Activated T-helper 1 cell treated with Interleukin-2 at 50 U/mL for 16 hours (primary cell): ENCODE data around the gene AUTS2.

Experiments used
- DNase-seq: peaks from one replicate; pipeline ENCODE4 v3.0.0-alpha.2; 2020; ENCODE audit warnings: low read depth

The AUTS2 gene

DNA sequence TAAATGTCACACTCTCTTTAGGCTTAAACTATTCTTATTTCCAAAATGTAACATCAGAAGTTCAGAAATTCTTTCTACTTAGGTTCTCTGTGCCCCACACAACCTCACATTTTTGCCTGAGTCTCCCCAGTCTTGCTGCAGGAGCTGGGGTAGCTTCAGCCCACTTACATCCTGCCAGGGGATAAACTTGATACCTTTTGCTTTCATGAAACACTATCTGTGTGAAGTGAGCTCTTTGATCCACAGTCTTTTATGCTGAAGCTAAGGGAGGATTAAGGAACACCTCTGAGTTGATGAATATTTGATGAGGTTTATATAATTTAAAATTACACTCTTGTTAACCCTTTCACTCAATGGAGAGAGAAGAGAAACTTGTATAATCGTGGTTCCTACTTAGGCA, 341.0 kb downstream of the AUTS2 start:
- no peak for DNase-seq

DNA sequence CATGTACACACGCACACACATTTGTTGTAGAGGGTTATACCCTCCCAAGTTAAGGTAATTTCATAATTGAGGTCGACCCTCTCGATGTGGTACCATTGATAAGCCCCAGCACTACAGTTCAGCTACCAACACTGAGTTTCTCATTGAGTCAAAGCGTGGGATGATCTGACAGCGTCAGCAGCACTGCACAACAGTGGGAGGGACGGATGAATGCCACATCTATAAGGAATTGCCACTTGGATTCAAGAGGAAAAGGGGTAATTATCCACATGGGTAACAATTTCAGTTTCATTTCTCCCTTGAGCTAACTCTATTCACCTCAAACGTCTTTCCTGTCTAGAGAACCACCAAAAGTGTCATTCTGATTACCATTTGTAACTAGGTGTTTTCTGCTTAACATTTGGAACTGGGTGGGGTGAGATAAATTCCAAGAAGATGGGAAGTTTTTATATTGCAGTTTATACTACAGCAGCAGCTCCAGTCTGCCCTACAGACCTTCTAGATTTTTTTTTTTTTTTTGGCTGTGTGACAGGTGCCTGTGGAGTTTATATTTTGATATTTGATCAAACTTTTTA, 342.9 kb downstream of the AUTS2 start:
- no peak for DNase-seq

DNA sequence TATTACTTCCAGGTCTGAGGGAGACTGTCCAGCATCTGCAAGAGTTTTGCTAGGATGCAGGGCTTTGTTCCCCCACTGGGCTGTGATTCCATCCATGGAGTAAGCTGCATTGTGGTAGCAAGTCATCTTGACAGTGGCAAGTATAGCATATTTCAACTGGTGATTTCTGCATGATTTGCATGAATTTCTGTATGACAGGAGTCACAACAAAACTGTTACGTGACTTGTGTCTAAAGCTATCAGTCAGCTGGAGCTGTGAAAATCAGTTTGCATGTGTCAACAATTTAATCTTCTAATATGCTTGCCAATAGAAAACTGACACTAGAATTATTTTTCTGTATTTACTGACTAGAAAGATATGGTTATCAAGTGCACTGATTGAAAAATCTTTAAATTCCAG, 344.3 kb downstream of the AUTS2 start:
- no peak for DNase-seq

DNA sequence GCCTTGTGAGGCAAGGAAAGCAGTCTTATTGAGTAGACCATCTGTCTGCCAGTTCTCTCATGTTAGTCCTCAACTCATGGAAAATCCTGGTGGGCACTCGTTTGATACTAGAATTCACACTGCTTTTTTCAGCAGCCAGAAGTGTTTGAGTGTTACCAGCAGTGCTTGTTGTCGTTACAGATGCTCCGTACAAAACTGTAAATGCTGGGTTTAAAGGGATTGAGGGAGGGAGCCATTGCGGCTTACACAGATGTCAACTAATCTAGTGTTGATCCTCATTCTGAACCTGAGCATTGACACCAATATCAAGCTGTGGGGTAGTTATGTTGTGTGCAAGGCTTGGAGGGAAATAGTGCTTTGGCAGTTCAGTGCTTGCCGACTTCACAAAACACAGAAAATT, 348.6 kb downstream of the AUTS2 start:
- no peak for DNase-seq

DNA sequence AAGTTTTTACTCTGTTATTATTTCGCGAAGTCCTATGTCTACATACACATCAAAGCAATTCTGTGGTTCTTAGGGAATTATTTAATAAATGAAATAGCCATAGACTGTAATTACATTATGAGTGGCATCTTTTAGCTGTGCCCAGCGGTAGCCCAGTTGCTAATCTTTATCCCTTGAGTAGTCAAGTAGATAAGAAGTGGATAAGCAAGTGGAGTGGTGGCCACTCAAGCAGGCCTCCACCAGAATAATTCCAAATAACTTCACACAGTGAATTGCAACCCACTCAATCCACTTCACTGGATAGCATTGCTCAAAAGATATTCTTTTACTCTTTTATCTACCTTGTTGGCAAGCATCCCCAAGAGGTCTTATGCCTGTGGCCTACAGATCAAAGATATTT, 349.7 kb downstream of the AUTS2 start:
- DNase-seq = no peak

DNA sequence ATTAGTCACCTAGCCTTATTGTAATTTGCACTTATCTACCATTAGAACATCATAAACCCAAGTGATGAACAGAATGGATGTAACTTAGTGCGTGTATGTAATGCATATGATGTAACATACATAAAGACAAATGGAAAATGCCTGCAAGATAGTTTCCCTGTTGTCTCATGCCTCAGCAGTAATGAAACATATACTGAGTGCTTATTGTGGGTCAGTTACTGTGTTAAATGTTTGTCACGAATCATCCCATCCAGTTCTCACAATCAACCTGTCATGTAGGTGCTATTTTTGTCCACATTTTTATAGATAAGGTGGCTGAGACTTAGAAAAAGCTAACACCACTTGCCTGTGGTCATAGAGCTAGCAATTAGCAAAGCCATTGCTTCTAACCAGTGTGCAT, 350.8 kb downstream of the AUTS2 start:
- no peak for DNase-seq

DNA sequence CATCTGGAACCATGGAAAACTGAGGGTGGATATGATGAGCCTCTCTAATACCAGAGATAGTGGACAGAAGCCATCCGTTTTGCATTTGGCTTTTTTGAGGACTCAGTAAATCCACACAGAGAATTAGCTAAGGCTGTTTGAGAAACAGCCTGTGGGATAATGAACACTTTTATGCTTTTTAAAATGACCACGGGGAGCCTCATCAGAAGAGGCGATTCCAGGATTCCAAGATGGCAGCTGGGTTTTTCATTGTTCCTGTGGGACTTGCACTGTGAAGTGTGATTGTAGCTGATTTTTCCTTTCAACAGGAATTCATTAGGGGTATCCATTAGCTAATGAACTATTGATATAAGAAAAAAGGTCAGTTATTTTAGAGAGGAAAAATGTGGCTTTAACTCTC, 353.2 kb downstream of the AUTS2 start:
- DNase-seq = no peak

DNA sequence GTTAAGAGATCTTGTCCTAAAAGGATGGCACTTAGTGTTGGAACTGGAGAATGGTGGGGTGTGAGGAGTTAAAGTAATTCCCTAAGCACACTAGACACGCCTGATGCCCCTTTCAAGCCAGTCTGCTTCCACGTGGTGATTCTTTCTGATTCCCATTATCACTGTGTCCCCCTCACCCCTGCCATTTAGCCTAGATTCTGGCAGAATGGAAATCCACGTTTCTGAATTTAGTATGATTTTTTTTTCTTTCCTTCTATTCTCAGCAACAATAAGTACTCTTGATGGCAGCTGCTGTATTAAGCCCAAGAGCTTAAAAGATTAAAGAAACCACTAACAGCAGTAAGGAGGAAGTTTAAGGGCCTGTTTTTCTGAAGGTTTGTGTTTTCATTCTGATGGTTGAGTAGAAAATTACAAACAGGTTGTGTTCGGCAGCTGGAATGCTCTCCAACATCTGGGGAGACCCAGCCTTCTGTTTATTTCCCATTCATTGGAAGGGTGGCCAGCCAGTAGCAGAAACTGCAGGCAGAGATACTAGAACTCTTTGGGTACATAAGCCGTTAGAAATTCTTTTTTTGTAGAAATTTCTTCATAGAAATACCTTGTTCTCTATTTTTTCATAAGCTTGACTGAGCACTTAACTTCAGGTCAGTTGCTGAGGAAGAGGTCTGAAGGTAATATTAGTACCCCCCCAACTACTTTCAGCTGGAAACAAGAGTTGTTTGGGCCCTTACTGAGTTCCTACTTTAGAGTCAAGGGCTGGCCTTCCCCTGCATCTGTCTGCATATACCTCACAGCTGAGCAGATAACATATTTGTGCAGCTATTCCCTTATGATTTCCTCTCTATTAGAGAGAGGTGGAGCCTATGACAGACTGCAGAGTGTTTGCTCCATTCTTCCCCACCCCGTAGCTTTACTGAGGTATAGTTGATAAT, 355.1 kb downstream of the AUTS2 start:
- DNase-seq = no peak

DNA sequence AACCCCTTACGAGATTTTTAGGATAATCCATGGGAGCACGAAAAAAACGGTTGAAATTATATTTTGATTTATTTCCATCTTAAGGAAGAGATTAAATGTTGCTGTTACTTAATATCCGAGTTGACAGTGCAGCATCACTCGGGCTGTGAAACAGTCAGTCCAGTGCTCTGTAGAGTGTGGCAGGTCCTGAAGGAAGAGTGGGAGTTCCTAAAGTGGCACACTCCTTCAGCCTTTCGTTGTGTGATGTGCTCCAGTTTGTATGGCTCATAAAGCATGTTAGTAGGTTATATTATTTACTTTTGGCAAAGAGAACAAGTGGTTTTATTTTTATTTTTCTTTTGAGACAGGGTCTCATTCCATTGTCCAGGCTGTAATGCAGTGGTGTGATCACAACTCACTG, 358.3 kb downstream of the AUTS2 start:
- no peak for DNase-seq

DNA sequence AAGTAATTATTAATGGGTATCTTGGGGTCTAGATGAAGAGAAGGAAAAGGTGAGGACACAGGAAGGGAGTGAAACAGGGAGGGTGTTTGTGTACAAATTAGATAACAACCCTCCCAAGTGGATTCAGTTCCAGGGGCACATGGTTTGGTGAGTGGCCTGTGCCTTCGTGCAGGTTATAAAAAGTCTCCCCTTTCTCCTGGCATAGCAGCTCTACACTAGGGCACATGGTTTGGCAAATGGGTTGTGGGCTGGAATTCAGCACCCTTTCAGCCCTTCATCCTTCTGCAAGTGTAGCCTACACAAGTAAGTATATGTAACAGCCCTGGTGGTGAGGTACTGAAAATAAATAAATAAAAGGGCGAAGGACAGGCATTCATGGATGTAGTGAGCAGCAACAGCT, 359.4 kb downstream of the AUTS2 start:
- no peak for DNase-seq

DNA sequence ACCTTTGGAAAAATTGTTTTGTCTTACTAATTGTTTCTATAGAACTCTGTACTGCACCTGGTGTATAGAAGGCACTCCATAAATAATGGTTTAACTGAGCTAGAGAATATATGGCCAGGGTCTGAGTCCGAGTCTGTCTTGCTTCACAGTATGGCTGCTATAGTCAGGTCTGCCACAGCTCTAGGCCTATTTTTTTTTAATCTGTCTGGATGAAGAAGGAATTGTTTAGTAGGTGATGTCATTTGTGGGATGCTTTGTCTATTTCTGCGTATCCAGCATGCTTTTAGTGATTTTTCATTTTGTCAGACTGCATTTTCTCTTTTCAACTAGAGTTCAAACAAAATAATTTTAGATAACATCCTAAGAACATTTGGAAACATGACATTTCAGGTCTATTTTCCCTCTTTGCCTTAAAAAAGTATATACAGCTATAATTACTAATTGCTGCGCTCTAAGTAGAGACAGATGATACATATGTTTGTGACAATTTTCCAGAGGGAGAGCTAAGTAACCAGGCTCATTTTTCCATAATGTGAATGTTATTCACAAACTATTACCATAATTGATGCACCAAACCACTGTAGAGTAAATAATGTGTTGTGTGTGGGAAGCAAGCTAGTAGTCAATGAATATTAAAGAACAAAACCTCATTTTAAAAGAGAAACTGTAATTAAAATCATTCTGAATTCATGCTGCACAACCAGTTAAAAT, 361.7 kb downstream of the AUTS2 start:
- DNase-seq = no peak

DNA sequence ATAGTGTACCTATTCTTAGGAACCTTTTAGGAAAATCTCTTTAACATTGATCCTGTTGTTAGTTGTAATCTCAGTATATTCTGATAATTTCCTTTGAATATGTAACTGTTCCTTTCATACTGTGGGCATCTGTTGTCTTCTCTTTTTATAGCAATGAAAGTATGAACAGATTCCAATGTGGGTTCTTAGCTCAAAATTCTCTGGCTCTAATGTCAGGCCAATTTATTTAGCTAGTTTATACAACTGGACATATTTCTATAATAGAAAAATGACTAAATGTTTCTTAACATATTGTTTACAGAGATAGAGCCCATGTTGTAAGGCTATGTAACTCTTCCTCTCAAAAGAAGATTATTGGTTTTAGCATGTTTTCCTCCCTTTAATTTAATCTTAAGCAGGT, 363.2 kb downstream of the AUTS2 start:
- no peak for DNase-seq

DNA sequence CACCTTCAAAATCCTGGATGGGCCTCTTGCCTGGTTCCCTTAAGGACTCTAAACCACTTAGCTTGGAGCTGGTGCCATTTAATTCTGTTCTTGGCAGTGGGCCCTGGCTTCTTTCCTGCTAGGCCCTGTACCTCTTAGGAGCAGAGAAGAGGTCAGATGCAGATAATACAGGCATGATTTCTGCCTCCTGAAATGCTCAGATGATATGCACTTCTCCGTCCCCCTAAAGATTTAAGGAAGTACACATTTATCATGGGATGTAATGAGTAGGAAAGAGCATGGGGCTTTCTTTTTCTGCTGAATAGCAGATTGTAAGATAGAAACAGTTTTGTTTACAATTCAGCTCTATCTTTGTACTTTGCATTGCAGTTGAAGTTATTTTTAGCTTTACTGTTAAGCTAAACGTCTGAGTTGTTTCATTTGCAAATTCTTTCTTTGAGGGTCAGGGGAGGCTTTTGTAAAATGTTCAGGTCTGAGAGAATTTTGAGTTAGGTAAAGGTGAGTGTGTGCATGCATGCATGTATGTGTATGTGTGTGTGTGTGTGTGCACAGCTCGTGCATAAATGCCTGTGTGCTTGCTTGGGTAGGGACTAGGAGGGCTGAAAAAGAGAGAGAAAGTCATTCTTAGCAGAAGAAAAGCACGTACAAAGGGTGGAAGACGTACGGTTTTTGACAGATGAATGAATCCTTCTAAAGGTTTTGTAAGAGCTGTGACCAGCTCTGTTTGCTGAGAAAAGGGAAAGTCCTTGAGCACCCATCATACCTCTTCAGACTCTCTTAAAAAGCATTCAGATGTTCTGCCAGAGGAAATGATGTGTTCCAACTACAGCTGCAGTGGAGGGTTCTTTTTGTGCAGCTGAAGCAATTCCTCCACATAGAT, 364.2 kb downstream of the AUTS2 start:
- DNase-seq = no peak

DNA sequence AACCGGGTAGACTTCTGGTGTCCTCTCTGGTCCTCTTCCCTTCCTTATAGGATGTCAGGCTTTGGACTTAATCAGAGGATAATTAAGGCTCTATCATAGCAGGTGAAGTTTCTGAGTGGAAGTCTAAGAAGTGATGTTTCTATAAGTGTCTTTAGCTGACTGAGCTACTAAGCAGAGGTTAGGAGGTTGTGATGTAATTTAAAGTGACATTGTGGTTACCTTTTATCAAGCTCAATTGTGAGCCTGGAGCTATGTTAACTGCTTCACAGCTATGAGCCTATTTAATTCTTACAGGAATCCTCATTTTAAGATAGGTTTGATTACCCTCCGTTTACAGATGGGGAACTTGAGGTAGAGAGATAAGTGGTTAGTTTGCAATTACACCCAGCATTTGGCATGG, 365.1 kb downstream of the AUTS2 start:
- DNase-seq = no peak

DNA sequence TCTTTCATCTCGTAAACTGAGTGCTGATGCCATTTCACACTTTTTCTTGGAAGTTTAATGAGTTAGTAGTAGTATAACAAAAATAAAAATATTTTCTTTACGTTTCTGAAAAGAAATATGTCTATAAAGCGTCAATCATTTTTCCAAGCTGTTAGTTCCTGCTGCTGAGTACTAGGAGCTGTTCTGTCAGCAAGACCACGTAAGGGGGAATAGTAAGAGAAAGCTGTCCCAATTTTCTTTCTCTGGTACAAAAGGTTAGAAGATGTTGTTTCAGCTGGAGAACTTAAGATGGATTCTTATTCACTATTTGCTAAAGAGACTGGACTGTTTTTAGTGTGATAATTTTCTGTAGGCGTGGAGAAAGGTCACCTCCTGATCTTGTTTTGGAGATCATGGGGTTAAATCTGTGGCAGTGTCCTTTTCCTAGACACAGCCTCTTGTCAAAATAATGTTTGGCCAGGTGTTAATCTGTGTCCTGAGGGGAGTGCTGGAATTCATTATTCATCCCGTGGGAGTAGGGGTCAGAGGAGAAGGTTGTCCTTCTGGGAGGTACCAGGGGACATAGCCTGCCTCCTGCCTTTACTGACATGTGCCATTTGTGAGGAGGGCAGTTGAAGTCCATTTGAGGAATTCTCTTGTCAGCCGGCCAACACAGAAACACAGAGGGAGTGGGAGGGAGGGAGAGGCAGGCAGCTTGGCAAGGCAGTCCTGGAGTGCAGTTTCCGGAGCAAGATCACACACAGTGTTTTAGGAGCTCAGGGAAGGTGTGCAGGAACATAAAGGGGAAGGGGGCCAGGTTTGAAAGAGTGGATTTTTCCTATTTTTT, 368.7 kb downstream of the AUTS2 start:
- no peak for DNase-seq

DNA sequence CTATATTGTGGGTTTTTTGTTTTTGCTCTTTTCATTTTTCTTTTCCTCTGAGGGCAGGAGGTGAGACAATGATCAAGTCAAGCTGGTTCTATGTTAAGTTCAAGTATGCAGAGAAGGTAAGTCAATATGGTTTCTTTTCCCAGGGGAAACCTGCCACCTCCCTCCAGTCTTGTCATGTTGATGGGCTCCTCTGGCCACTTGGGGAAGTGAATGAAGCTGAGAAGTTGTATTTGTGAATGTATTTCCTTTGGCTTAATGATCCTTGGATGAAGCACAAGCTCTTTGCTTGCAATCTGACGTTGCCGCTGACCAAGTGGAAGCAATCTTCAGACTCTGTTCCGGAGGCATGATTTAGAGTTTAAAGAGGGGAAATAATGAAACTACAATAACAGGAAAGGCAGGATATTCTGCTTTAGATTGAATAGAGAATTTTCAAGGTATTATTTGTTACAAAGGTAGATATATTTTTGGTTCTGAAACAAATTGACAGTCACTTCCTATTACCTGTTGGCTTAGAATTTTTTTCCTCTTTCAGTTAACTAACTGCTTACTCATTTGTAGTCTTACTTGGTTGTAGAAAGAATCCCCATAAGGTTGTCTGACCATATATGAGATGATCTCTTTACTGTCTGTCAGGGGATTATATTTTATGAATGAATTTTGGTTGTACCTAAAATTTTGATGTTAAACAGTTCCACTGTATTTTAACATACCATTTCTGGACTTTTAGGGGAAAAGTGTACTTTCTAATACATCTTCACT, 369.6 kb downstream of the AUTS2 start:
- no peak for DNase-seq

DNA sequence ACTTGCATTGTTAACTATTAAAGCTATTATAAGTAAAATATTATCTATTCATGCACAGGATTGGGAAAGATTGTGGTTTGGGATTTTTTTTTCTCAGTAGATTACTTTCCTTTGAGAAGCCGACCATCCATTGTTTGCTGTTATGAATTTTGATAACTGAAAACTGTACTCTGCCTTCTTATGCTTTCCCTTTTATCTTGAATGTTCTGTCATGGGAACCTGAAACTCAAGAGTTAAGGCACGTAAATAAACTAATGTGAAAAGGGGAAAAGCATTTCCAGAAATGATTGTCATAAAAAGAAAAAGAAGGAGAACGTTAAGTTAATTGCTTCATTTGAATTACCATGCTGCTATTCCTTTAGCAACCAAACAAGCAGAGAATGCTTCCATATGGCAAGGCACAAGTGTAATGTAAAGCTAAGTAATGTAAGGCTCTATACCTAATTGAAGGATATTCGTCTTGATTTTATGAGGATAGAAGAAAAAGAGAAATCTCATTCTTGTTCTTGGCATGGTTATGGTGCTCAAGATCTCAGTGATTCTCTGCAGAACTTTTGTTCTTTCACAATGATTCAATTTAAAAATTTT, 370.8 kb downstream of the AUTS2 start:
- no peak for DNase-seq

DNA sequence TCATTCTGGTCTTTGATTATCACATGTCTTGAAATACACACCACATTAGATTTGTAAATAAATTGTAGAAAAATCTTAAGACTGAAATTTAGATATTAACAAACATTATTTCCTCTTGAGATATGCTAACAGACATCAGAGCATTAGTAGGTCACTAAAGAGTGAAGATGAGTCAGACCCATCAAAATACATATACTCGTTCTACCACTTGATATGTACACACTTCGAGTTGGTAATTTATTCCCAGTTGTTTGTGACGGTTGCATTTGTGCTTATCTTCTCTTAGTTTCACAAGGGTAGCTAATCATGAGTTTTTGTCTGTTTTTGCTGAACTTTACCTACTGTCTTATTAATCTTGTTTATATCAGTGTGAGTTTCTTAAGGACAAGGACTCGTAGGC, 383.4 kb downstream of the AUTS2 start:
- no peak for DNase-seq

DNA sequence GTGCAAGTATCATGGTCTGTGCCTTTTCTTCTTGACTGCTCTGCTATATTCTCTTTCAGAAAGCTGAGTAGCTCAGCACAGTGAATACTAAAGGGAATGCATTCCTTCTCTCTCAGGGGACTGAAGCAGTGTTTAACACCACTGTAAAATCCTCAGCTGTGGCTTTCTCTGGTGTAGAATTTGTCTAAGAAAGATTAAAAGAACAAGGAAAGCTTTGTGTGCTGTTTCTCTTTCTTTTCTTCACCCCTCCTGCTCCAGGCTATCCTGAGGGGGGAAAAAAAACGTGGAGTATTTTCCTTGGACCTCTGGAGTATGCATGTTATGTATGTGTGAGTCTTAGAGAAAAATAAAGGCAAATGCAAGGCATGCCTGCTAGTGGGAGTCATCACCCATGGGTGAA, 383.9 kb downstream of the AUTS2 start:
- no peak for DNase-seq

DNA sequence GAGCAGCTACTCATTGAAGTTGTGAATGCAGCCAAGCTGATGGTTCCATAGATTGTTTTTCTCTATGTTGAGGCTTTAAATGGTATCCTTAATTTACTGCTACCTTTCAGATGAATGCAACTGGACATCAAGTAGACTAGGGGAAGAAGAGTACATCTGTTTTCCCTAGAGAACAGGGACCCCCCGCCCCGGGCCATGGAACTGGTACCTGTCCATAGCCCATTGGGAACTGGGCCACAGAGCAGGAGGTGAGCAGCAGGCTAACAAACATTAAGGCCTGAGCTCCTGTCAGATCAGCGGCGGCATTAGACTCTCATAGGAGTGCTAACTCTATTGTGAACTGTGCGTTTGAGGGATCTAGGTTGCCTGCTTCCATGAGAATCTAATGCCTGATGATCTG, 391.3 kb downstream of the AUTS2 start:
- no peak for DNase-seq
